Esophagus squamous epithelium (tissue), 5 donors: ENCODE measurements around the gene CELSR1. TPM values are rescaled to one million over a fixed set of nuclear protein-coding genes. Genes with fewer than 3 reads are reported as not detected.

Experiments used
- DNase-seq: peaks from one replicate; lab custom pipeline; 2025; lab: John Stamatoyannopoulos, UW
- H3K27ac ChIP-seq, 4 donors: fragments of 200-600 bp; sonication (generic); one replicate each; pipeline ENCODE4 v1.5.1; 2016 to 2019; ENCODE audit warnings: mild to moderate bottlenecking in 1 of 4
- H3K27me3 ChIP-seq, 4 donors: fragments of 200-600 bp; sonication (generic); 1 replicate in 3 of 4; 2 replicates in 1 of 4; pipeline versions ENCODE4 v1.5.1 to v1.6.0; 2017 to 2021; ENCODE audit warnings: antibody characterized with exemption in 1 of 4
- H3K36me3 ChIP-seq, 3 donors: fragments of 200-600 bp; sonication (generic); one replicate each; pipeline ENCODE4 v1.5.1; 2016 to 2019
- H3K4me1 ChIP-seq, 3 donors: fragments of 200-600 bp; sonication (generic); one replicate each; pipeline ENCODE4 v1.5.1; 2017 to 2019
- H3K4me3 ChIP-seq, 4 donors: fragments of 200-600 bp; sonication (generic); 1 replicate in 3 of 4; 2 replicates in 1 of 4; pipeline ENCODE4 v1.5.1; 2016 to 2019; ENCODE audit warnings: mild to moderate bottlenecking in 2 of 4, moderate library complexity in 1 of 4
- H3K9me3 ChIP-seq, 3 donors: fragments of 200-600 bp; sonication (generic); one replicate each; pipeline ENCODE4 v1.5.1; 2016 to 2019
- POLR2A ChIP-seq, 4 donors: fragments of 450-650 bp; IDR thresholded peaks; one replicate each; pipeline ENCODE4 v1.6.1; 2017; ENCODE audit warnings: antibody characterized with exemption in 4 of 4, mild to moderate bottlenecking in 4 of 4, moderate library complexity in 3 of 4
- WGBS, 2 donors: methylation state at CpG; one replicate each; pipeline ENCODE4 v1.1.5; 2018; 5-methylcytosine and 5-hydroxymethylcytosine counted together
- intact Hi-C: fragments of 100-400 bp; cut with DNase I; formaldehyde crosslinking; loops from one replicate; pipeline ENCODE4 v1.15.0; 2022
- total RNA-seq, 4 donors: library from RNA; depleted of rRNA; stranded (reverse); fragments of >200 nt; gene quantifications; one replicate each; pipeline ENCODE4 v1.1.0, GENCODE V29; 2016
- TF ChIP-seq, protein P1 (sequence below), 6 experiments: fragments of 450-650 bp in 4 of 6; fragments of 200-600 bp in 2 of 6; sonication (generic) in 2 of 6; IDR thresholded peaks; one replicate each; pipeline ENCODE4 v1.5.1; 2016 to 2019; ENCODE audit warnings: antibody characterized with exemption in 6 of 6, mild to moderate bottlenecking in 4 of 6, moderate library complexity in 4 of 6
- donor health status: DM: yes; HTN: yes; CAD: no.

CELSR1 gene
- total RNA-seq, 4 donors from 2014 or later: 38.7 to 50.6 (median 43.7) TPM

DNA sequence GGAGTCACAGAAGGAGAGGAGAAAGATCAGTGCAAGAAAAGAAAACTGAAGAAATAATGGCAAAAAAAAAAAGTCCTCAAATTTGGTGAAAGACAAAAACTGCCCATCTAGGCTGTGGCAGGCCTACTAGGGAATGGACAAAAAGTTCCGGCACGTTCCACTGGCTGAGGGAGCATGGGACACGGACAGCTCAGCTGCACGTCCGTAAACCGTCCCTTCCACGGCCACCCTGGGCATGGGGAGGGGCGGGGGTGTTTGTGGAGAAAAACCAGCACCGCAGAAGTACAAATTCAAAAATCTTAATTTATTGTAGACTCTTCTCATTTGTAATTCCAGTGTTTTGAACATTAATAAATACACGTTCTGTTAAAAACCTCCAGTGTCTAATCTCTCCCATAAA lies 176.5 kb downstream of the CELSR1 start:
- no peak overlapping the region for H3K4me3 ChIP-seq
- no peaks in the 10 kb centered on the region for H3K9me3 ChIP-seq
- intact Hi-C loops: no loop called here
- 90 to 92% methylated on average over 10 of the region's 10 CpGs for WGBS, 2 donors
- no peak overlapping the region for H3K27ac ChIP-seq
- no peak for DNase-seq
- H3K36me3 ChIP-seq: peaks cover 19 to 93% (median 38%) of the 10 kb centered on the region in 3 donors
- peaks cover 0 to 22% (median 0%) of the 10 kb centered on the region in 4 donors for H3K27me3 ChIP-seq
- TF ChIP-seq, protein P1, sequence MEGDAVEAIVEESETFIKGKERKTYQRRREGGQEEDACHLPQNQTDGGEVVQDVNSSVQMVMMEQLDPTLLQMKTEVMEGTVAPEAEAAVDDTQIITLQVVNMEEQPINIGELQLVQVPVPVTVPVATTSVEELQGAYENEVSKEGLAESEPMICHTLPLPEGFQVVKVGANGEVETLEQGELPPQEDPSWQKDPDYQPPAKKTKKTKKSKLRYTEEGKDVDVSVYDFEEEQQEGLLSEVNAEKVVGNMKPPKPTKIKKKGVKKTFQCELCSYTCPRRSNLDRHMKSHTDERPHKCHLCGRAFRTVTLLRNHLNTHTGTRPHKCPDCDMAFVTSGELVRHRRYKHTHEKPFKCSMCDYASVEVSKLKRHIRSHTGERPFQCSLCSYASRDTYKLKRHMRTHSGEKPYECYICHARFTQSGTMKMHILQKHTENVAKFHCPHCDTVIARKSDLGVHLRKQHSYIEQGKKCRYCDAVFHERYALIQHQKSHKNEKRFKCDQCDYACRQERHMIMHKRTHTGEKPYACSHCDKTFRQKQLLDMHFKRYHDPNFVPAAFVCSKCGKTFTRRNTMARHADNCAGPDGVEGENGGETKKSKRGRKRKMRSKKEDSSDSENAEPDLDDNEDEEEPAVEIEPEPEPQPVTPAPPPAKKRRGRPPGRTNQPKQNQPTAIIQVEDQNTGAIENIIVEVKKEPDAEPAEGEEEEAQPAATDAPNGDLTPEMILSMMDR (IDR thresholded peaks at IDR 0.05): no peak
- H3K4me1 ChIP-seq: peaks cover 0 to 4% (median 0%) of the 10 kb centered on the region in 3 donors

DNA sequence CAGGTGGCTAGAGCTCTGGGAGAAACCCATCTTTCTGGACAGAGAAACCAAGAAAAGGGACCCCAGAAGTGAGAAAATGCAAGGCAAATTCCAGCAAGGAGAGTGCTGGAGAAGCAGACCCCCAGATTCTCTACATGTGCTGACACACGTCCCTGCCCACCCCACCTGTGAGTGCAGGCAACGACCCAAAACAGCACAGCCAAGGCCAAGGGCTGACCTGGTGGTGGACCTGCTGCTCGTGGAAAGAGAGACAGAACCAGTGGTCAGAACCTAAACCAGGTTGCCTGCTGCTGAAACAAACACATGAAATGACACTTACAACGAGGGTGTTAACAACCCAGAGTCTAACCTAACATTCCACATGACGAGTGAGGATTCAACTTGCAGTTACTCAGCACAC lies 177.3 kb downstream of the CELSR1 start:
- Histone ChIP-seq H3K4me1 (peaks cover 4 to 12% (median 7%) of the 10 kb centered on the region in 3 donors), H3K27me3 (peaks cover 0 to 17% (median 0%) of the 10 kb centered on the region in 4 donors), H3K4me3 (no peak overlapping the region), H3K27ac (no peak overlapping the region), H3K9me3 (no peaks in the 10 kb centered on the region), H3K36me3 (peaks cover 22 to 96% (median 35%) of the 10 kb centered on the region in 3 donors)
- WGBS, 2 donors: 59 to 85% methylated on average over 4 to 5 of the region's 5 CpGs
- intact Hi-C loops: no loop called here
- DNase-seq: no peak
- TF ChIP-seq POLR2A (IDR thresholded peaks at IDR 0.05): no peak
- TF ChIP-seq, protein P1 (IDR thresholded peaks at IDR 0.05): no peak

DNA sequence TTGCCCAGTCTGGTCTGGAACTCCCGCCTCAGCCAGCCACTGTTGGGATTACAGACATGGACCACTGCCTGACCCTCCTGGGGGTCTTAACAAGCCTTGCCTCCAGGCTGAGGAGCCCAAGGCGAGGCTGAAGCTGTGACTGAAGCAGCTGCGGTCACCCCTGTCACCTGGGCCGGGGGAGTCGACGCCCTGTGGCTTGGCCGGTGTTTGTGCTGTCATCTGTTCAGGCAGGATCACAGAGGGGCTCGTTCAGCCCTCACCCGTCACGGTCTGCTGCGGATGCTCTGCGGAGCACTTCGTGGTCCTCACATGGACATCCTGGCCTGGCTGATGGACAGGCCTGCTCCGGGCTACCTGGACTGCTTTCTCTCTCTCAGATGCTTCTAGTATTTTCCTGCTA lies 178.1 kb downstream of the CELSR1 start:
- Histone ChIP-seq H3K4me1 (peaks cover 4 to 19% (median 9%) of the 10 kb centered on the region in 3 donors), H3K27me3 (peaks cover 0 to 10% (median 0%) of the 10 kb centered on the region in 4 donors), H3K4me3 (no peak overlapping the region), H3K36me3 (peaks cover 22 to 96% (median 28%) of the 10 kb centered on the region in 3 donors), H3K27ac (no peak overlapping the region), H3K9me3 (no peaks in the 10 kb centered on the region)
- intact Hi-C loops: no loop called here
- no peak for TF ChIP-seq POLR2A (IDR thresholded peaks at IDR 0.05)
- TF ChIP-seq, protein P1 (IDR thresholded peaks at IDR 0.05): no peak
- 92 to 97% methylated on average over 5 to 6 of the region's 14 CpGs for WGBS, 2 donors
- DNase-seq: no peak

DNA sequence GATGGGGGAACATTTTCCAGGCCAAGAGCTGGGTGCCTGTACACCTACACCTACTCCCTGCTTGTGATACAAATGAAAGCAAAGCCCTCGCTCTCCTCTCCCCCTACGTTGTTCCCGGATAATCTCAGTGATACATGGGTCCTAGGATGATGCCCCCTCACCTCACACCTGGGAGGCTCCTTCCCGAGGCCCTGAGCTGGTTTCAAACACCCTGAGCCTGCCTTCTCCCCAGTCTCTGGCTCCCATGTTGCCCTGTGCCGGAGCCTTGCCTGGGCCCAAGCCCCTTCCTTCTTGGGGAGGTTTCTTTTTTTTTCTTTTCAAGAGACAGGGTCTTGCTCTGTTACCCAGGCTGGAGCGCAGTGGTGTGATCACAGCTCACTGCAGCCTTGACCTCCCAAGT lies 178.7 kb downstream of the CELSR1 start:
- no peak overlapping the region for H3K4me3 ChIP-seq
- H3K27ac ChIP-seq: no peak overlapping the region
- peaks cover 0 to 4% (median 0%) of the 10 kb centered on the region in 4 donors for H3K27me3 ChIP-seq
- peaks cover 4 to 25% (median 9%) of the 10 kb centered on the region in 3 donors for H3K4me1 ChIP-seq
- TF ChIP-seq, protein P1 (IDR thresholded peaks at IDR 0.05): no peak
- no peak for TF ChIP-seq POLR2A (IDR thresholded peaks at IDR 0.05)
- DNase-seq: no peak
- H3K9me3 ChIP-seq: no peaks in the 10 kb centered on the region
- intact Hi-C loops: no loop called here
- 87 to 95% methylated on average over 6 of the region's 6 CpGs for WGBS, 2 donors
- peaks cover 26 to 96% (median 29%) of the 10 kb centered on the region in 3 donors for H3K36me3 ChIP-seq

DNA sequence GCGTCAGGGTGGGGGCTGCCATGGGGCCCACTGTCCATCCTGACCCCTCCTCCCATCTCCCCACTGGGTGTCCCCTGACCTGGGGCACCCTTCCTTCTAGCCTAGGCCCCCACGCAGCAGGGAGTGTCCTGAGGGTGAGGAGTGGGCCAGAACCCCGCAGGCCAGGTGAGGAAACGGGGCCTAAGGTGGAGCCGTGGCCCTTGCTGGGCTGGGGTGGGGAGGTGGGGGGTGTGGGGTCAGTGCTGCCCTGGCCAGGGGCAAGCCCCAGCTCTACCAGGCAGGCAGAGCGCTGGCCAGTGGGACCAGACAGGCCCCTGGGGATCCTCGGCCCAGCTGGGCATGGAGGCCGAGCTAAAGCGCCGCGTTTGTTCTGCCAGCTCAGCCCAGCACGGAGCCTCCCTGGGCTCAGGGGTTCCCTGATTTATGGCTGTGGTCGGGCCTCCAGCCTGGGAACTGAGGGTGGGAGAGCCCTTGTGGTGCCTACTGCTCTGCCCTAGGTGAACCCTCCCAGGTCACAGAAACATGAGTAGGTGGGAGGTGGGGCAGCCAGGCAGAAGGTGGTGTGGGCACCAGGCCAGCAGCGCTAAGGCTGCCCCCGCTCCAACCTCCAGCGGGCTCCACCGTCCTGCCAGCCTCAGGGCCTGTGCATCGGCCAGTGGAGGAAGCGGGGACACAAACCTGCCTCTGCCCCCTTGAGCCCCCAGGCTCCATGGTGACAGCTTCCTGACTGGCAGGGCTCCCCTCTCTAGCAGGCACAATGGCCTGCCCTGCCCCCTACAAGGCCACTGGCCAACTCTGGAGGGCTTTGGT lies 179.5 kb downstream of the CELSR1 start:
- Histone ChIP-seq H3K4me1 (peaks cover 9 to 34% (median 11%) of the 10 kb centered on the region in 3 donors), H3K9me3 (no peaks in the 10 kb centered on the region), H3K27ac (no peak overlapping the region), H3K36me3 (peaks cover 20 to 96% (median 34%) of the 10 kb centered on the region in 3 donors), H3K4me3 (no peak overlapping the region), H3K27me3 (no peaks in the 10 kb centered on the region)
- DNase-seq: no peak
- no CpG with 5 or more reads among the region's 19 CpGs for WGBS, 2 donors
- TF ChIP-seq, protein P1 (IDR thresholded peaks at IDR 0.05): no peak
- no peak for TF ChIP-seq POLR2A (IDR thresholded peaks at IDR 0.05)
- intact Hi-C loops: no loop called here
